HG02870 (cell line): ENCODE data around the gene SUPT20HL2.
"Not testable (repeated sequence)": the region's sequence is repeated elsewhere in the genome, so short reads cannot be mapped to it uniquely, and the experiment has no call there.

Source experiments
- ATAC-seq: cut with Tn5 transposase; IDR thresholded peaks from one replicate; pipeline ENCODE4 v1.9.1; 2021; ENCODE audit warnings: mild to moderate bottlenecking, moderate library complexity; ENCODE audit not compliant: unreplicated experiment

SUPT20HL2 gene

DNA sequence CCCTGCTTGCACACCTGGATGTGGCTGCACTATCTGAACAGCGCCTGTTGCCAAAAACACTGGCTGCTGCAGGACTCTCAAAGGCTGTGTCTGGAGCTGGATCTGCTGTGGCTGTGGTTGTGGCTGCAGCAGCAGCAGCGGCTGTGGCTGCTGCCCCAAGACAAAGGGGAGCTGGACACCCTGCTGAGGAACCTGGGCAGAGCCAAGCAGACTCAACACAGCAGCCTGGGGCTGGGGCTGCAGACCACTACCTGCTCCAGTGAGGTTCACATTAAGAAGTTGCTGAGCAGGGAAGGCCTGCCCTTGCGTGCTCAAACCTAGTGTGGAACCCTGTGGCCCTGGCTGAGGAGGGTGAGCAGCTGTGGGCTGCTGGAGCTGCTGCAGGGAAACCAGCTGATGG lies 3.0 kb downstream of the SUPT20HL2 start:
- ATAC-seq = not testable (repeated sequence)

DNA sequence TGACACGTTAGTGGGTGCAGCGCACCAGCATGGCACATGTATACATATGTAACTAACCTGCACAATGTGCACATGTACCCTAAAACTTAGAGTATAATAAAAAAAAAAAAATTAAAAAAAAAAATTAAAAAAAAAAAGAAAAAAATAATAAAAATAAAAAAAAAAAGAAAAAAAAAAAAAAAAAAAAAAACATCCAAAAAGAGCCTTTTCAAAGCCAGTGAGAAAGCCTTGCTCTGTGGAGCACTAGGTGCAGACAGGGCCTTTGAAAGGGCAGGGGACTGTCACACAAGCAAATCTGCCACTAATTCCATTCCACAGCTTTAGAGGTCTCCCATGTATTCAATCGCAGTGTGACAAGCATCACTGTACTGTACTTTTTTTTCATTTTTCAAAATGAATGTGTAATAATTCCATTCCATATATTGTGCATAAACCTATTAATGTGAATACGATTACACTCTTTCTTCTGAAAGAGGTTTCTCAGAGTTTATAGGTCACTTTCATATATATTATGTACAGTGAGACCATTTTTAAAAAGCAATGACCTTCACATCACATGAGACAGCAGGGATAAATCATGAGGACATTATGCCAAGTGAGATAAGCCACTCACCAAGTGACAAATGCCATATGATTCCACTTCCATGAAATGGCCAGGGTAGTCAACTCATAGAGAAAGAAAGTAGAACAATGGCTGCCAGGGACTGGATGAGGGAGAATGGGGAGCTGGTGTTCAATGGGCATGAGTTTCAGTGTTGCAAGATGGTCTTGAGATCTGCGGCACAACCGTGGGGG lies 4.1 kb downstream of the SUPT20HL2 start:
- ATAC-seq = not testable (repeated sequence)

- ATAC-seq = not testable (repeated sequence)
Observed at GRCh38 chrX:24308803-24309202, 5.1 kb downstream of the SUPT20HL2 start.

- no peak for ATAC-seq
Observed at GRCh38 chrX:24306440-24306839, 7.4 kb downstream of the SUPT20HL2 start.

GRCh38 chrX:24305905-24306304 lies 8.0 kb downstream of the SUPT20HL2 start:
- no peak for ATAC-seq

GRCh38 chrX:24301806-24302205 lies 12.1 kb downstream of the SUPT20HL2 start:
- ATAC-seq = no peak

GRCh38 chrX:24301060-24301459 lies 12.8 kb downstream of the SUPT20HL2 start:
- ATAC-seq = no peak

GRCh38 chrX:24298191-24298590 lies 15.7 kb downstream of the SUPT20HL2 start:
- ATAC-seq = no peak

GRCh38 chrX:24294619-24295018 lies 19.2 kb downstream of the SUPT20HL2 start:
- ATAC-seq = no peak

- ATAC-seq = no peak
Observed at GRCh38 chrX:24293412-24293811, 20.5 kb downstream of the SUPT20HL2 start.

- no peak for ATAC-seq
Observed at GRCh38 chrX:24292353-24292752, 21.5 kb downstream of the SUPT20HL2 start.

DNA sequence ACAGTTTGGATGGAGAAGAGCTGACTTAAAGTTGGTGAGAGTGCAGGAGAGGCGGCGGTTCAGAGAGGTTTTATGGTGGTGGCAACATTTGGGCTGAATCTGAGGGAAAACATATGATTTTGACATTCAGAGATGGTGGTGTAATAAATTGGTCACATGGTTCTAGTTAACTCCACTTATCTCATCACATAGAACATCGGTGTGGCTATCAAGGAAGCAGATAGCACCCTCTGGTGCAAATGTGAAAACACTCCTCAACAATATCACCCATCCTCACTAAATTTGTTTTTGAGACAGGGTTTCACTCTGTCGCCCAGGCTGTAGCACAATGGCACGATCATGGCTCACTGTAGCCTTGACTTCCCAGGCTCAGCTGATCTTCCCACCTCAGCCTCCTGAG lies 28.8 kb downstream of the SUPT20HL2 start:
- no peak for ATAC-seq

DNA sequence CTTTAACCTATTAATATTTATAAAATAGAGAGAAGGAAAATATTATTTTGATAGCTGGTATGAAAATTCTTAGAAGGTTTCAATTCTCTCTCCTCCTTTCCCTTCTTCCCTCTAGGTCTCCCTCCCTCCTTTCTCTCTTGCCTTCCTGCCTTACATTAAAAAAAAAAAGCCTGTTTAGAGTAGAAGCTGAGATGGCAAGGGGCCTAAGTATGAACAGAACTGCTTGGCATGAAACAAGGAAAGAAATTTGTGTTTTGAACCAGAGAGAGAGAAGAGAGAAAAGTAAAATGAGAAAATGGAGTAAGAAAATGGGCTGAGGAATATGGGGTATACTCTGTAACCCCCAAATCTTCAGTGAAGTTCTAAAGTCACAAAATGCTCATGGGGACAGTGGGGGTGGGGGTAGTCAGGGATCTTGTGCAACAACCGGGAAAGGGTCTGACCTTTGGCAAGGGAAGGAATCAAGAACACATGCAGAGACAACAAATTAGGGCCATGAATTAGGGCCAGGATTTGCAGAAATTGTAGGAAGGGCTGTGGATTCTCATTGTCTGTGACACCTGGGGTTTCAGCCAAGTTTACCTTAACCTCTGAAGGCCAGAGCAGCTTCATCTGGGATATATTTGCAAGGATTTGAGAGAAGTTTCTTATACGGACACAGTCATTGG lies 30.6 kb downstream of the SUPT20HL2 start:
- ATAC-seq = no peak

DNA sequence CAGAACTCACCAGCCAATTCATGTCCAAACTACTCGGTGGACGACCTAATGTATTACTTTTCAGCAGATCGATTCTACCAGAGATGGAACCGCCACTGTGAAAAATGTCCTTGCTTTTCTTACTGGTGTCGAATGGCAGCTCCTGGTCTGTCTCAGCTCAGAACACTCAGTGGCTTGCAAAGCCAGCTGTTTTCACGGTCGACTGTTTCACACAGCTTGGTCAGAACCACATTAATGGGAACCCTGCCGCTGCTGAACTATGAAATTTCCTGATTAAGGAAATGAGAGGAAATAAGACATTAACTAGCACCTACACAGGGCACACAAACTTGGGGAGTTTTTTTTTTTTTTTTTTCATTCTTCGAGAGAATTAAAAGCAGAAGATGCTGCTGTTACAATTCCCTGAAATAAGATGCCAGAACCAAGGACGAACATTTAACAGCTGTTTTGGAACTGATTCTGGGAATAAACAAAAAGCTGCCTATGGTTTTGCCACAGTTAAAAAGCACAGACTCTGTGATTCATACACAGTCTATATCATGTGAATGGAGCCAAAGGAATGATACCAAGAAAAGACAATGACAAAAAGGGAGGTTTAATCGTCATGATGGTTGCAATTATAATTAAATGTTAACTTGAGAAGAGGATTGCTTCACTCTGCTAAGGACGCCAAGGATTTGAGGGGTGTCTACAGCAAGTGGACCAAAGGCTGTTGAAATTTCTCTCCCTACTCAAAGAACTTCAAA lies 31.3 kb downstream of the SUPT20HL2 start:
- peak; percentile 58 for ATAC-seq

DNA sequence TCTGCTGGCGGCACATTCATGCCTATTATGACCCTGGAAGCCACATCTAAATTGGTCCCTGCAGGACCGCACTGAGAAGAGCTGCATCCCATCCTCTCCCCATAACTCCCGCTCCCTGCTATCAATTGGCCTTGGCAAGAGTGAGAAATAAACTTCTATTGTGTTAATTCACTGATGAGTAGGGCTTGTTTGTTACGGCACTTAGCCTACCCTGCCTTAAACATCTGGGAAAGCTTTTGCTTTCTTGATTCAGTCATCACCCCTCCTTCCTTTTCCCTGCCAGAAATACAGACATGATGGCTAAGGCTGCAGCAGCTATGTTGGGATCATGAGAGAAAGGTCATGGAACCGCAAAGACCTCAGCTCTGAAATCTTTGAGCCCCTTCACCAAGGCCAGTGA lies 36.5 kb downstream of the SUPT20HL2 start:
- no peak for ATAC-seq

DNA sequence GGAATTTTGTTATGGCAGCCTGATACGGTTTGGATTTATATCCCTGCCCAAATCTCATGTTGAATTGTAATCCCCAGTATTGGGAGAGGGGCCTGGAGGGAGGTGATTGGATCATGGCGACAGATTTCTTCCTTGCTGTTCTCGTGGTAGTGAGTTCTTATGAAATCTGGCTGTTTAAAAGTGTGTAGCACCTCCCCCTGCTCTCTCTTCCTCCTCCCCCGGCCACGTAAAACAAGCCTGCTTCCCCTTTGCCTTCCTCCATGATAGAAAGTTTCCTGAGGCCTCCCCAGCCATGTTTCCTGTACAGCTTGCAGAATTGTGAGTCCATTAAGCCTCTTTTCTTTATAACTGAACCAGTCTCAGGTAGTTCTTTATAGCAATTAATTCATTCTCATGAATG lies 37.9 kb downstream of the SUPT20HL2 start:
- no peak for ATAC-seq

DNA sequence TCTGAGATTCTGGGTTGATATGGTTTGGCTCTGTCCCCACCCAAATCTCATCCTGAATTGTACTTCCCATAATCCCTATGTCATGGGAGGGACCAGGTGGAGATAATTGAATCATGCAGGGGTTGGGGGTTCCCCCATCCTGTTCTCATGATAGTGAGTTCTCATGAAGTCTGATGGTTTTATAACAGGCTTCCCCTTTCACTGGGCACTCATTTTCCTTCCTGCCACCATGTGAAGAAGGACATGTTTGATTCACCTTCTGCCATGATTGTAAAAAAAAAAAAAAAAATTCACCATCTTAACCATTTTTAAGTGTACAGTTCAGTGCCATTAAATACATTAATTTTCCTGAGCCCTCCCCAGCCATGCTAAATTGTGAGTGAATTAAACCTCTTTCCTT lies 42.6 kb downstream of the SUPT20HL2 start:
- no peak for ATAC-seq

GRCh38 chrX:24268786-24269185 lies 45.1 kb downstream of the SUPT20HL2 start:
- ATAC-seq = no peak

DNA sequence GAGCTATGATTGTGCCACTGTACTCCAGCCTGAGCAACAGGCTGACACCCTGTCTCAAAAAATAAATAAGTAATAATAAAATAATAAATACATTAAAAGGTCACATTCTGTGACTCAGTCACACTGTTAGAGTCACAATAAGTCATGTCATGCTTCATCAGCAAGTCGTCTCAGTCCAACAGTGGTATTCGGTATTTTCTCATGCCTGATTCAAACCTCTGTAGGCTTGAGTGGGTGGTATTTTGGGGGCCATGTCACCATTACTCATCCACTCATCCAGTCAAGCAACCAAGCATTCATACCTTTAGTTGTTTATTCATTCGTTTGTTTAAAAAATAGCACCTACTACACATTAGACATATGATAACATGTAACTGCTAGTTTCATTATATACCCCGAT lies 46.9 kb downstream of the SUPT20HL2 start:
- ATAC-seq = no peak

- no peak for ATAC-seq
Observed at GRCh38 chrX:24264383-24264782, 49.5 kb downstream of the SUPT20HL2 start.

DNA sequence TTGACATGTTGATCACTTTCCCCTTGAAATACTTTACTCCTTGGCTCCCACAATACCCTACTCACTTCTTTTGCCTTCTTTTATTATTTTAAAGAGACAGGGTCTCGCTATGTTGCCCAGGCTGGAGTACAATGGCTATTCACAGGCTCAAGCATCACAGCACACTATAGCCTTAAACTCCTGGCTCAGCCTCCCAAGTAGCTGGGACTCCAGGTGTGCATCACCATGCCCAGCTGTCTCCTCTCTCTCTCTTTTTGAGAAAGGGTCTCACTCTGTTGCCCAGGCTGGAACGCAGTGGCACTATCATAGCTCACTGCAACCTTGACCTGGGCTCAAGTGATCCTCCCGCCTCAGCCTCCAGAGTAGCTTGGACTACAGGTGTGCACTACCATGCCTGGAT lies 51.6 kb downstream of the SUPT20HL2 start:
- ATAC-seq = no peak
